CD4-positive, alpha-beta T cell (primary cell): ENCODE results near the gene MYL12B. TPM values are rescaled to one million over a fixed set of nuclear protein-coding genes. Genes with fewer than 3 reads are reported as not detected.

Experiments used
- ATAC-seq: fragments of 200-7000 bp; cut with Tn5 transposase; one replicate; pipeline ENCODE4 v1.10.0; 2022; ENCODE audit warnings: mild to moderate bottlenecking; ENCODE audit not compliant: poor library complexity
- CTCF ChIA-PET: fragments of 350-600 bp; sonication (Branson Sonifier 250); formaldehyde crosslinking; loops from one replicate; lab custom pipeline; 2021; ENCODE audit warnings: antibody characterized with exemption, inconsistent platforms; lab: Charles Lee
- POLR2A ChIA-PET: fragments of 350-600 bp; sonication (Branson Sonifier 250); formaldehyde crosslinking; loops from one replicate; lab custom pipeline; 2021; ENCODE audit warnings: antibody characterized with exemption, inconsistent platforms; lab: Charles Lee
- DNase-seq, 14 experiments: peaks; one replicate each; pipeline ENCODE4 v3.0.0-alpha.2; 2013 to 2020; ENCODE audit warnings: mixed read lengths in 2 of 14
- H3K27ac ChIP-seq, 2 donors: one replicate each; pipeline versions ENCODE4 v1.5.1 to v1.7.0; 2013; ENCODE audit warnings: low read length in 2 of 2, low read depth in 1 of 2, mild to moderate bottlenecking in 1 of 2
- H3K27me3 ChIP-seq, 2 experiments: 1 replicate in 1 of 2; 2 replicates in 1 of 2; pipeline versions ENCODE4 v1.6.1 to v1.7.0; 2013; ENCODE audit warnings: low read length in 2 of 2, control low read depth in 1 of 2, mild to moderate bottlenecking in 1 of 2, moderate library complexity in 1 of 2; ENCODE audit not compliant: insufficient read depth in 2 of 2, control insufficient read depth in 1 of 2
- H3K36me3 ChIP-seq: one replicate; pipeline ENCODE4 v1.6.1; 2013; ENCODE audit warnings: low read length, control low read depth; ENCODE audit not compliant: insufficient read depth
- H3K4me1 ChIP-seq: one replicate; pipeline ENCODE4 v1.6.1; 2013; ENCODE audit warnings: low read length, control low read depth; ENCODE audit not compliant: insufficient read depth
- H3K4me3 ChIP-seq: one replicate; pipeline ENCODE4 v1.5.1; 2013; ENCODE audit warnings: mild to moderate bottlenecking, low read length, moderate library complexity
- H3K9me3 ChIP-seq, 2 experiments: 1 replicate in 1 of 2; 2 replicates in 1 of 2; pipeline versions ENCODE4 v1.6.1 to v1.7.0; 2013; ENCODE audit warnings: low read length in 2 of 2, mild to moderate bottlenecking in 2 of 2, control low read depth in 1 of 2, moderate library complexity in 1 of 2; ENCODE audit not compliant: control insufficient read depth in 1 of 2, insufficient read depth in 1 of 2
- H3K27ac Mint-ChIP-seq: one replicate; pipeline ENCODE4 v1.8.0; 2020; ENCODE audit warnings: mixed read lengths
- H3K27me3 Mint-ChIP-seq: one replicate; pipeline ENCODE4 v1.8.0; 2021; ENCODE audit warnings: mixed read lengths
- H3K36me3 Mint-ChIP-seq: one replicate; pipeline ENCODE4 v1.8.0; 2021; ENCODE audit warnings: low read depth, mixed read lengths
- H3K4me1 Mint-ChIP-seq: one replicate; pipeline ENCODE4 v1.8.0; 2021; ENCODE audit warnings: low read depth, mixed read lengths
- H3K4me3 Mint-ChIP-seq: one replicate; pipeline ENCODE4 v1.8.0; 2020; ENCODE audit warnings: mild to moderate bottlenecking, mixed read lengths
- H3K9me3 Mint-ChIP-seq: one replicate; pipeline ENCODE4 v1.8.0; 2020; ENCODE audit warnings: mixed read lengths
- intact Hi-C, 2 experiments: fragments of 100-400 bp; cut with DNase I in 1 of 2; cut with micrococcal nuclease in 1 of 2; formaldehyde crosslinking; loops; one replicate each; pipeline versions ENCODE4 v1.15.1 to v1.9.0; 2023 to 2025; cut with DNase I, micrococcal nuclease
- total RNA-seq, 174 experiments: library from RNA in 2 of 174; stranded (reverse) in 2 of 174; gene quantifications; one replicate each; pipeline ENCODE4 v1.2.3 and lab custom pipeline; 2021 to 2026
- TF ChIP-seq, protein P1 (sequence below): fragments of 200-600 bp; IDR thresholded peaks from one replicate; pipeline ENCODE4 v1.8.0; 2022; ENCODE audit warnings: antibody characterized with exemption, mild to moderate bottlenecking

MYL12B gene
- total RNA-seq, 2 experiments from 2014 or later = 128 to 133 TPM

DNA sequence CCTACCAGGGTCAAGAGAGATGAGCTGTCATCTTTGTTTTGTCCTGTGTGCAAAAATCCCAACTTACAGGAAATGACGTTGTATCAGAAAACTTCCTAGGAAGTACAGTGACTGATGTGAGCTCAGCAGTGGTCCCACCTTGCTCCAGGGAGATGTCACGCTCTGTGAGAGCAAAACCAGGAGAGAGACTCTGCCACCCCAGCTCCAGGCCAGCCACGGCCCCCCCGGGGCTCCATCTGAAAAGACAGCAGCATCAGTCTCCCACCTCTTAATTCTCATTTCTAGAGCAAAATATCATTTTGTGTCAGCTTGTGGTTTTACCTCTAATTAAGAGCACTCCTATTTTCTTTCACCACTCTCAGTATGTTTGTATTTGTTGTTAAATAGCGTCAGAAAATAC lies 57.5 kb downstream of the MYL12B start:
- ChIA-PET POLR2A (interaction anchor here (1.1 kb wide), 1 partner anchor 286 kb away, joined by 3 read pairs; no protein-coding TSS in a partner anchor), CTCF (interaction anchor here (1.1 kb wide), 1 partner anchor 22 kb away, joined by 4 read pairs; no protein-coding TSS in a partner anchor)
- TF ChIP-seq, protein P1, sequence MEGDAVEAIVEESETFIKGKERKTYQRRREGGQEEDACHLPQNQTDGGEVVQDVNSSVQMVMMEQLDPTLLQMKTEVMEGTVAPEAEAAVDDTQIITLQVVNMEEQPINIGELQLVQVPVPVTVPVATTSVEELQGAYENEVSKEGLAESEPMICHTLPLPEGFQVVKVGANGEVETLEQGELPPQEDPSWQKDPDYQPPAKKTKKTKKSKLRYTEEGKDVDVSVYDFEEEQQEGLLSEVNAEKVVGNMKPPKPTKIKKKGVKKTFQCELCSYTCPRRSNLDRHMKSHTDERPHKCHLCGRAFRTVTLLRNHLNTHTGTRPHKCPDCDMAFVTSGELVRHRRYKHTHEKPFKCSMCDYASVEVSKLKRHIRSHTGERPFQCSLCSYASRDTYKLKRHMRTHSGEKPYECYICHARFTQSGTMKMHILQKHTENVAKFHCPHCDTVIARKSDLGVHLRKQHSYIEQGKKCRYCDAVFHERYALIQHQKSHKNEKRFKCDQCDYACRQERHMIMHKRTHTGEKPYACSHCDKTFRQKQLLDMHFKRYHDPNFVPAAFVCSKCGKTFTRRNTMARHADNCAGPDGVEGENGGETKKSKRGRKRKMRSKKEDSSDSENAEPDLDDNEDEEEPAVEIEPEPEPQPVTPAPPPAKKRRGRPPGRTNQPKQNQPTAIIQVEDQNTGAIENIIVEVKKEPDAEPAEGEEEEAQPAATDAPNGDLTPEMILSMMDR = no peak
- Mint-ChIP-seq H3K4me1 (no peaks in the 10 kb centered on the region), H3K36me3 (no peaks in the 10 kb centered on the region), H3K27me3 (peaks cover 7% of the 10 kb centered on the region), H3K4me3 (no peak overlapping the region), H3K9me3 (no peaks in the 10 kb centered on the region), H3K27ac (no peak overlapping the region)
- no peaks in the 10 kb centered on the region for H3K9me3 ChIP-seq
- ATAC-seq (no peak), DNase-seq (no peak)
- no peaks in the 10 kb centered on the region for H3K4me1 ChIP-seq
- H3K27me3 ChIP-seq = no peaks in the 10 kb centered on the region
- no peak overlapping the region for H3K27ac ChIP-seq
- H3K4me3 ChIP-seq = no peak overlapping the region
- intact Hi-C loops = no loop called here
- no peaks in the 10 kb centered on the region for H3K36me3 ChIP-seq

DNA sequence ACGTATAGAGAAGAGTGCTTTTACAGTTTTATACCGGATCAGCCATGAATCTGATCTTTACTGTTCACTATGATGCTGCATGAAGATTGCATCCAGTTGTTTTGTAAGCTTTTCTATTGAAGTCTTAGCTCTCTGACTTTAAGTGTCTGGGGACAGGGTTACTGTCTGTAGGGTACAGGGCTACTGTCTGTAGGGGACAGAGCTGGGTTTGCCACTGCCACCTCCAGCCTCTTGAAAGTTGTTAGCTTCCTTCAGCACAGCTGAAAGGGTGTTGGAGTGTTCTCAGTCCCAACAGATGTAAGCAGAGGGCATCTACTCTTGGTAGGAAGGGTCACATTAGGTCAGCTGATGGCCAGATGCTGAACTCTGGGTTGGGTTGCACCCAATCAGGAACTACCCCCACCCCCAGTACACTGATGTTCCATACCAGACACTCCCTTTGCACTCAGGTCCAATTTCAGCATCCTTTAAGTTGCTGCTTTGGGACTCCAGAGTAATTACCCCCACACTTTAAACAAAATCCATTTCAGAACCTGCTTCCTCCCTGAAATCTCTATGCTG lies 58.0 kb downstream of the MYL12B start:
- Histone ChIP-seq H3K4me3 (no peak overlapping the region), H3K27me3 (no peaks in the 10 kb centered on the region), H3K9me3 (no peaks in the 10 kb centered on the region), H3K4me1 (no peaks in the 10 kb centered on the region), H3K27ac (no peak overlapping the region), H3K36me3 (no peaks in the 10 kb centered on the region)
- ATAC-seq = no peak
- Mint-ChIP-seq H3K9me3 (no peaks in the 10 kb centered on the region), H3K4me3 (no peak overlapping the region), H3K36me3 (no peaks in the 10 kb centered on the region), H3K27me3 (peaks cover 7% of the 10 kb centered on the region), H3K27ac (no peak overlapping the region), H3K4me1 (no peaks in the 10 kb centered on the region)
- intact Hi-C loops = loop anchor here in 1 of 2 experiments (5.0 kb wide), 1 partner anchor 132 kb away; the partner anchor contains the start of gene TGIF1
- ChIA-PET CTCF (interaction anchor here (1.1 kb wide), 1 partner anchor 23 kb away, joined by 4 read pairs; no protein-coding TSS in a partner anchor), POLR2A (interaction anchor here (0.6 to 1.1 kb wide), 2 partner anchors 13 to 286 kb away, joined by 3 read pairs; no protein-coding TSS in a partner anchor)
- TF ChIP-seq, protein P1 = no peak
- no peak for DNase-seq

DNA sequence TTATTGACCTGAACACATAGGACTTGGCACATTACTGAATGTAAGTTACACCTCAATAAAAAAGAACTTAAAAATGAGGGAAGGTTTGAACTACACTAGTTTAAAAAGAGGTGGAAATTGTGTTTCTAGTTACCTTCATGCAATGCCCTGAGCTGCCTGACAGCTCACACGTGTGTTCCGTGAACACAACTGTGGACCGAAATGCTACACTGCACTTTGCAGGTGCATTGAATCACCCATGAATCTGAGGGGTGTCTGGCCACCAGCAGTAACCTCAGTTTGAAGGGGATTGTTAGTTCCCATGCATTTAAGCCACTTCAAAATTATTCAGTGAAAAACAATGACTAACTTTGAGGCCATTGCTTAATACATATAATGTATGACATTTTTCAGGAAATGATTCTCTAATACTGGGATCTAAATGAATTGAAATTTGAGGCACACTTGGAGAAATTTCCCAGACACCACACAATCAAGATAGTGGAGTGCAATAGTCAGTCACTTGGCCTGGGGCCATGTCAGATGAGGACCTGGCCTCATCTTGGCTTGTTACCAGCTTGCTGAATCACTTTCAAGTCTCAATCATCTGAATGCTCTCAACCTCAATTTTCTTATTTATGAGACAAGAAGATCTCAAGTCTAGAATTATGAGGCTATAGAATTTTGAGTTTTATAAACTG lies 59.3 kb downstream of the MYL12B start:
- intact Hi-C loops = loop anchor here in 1 of 2 experiments (5.0 kb wide), 1 partner anchor 131 kb away; the partner anchor contains the start of gene TGIF1
- Mint-ChIP-seq H3K27me3 (peaks cover 12% of the 10 kb centered on the region), H3K27ac (no peak overlapping the region), H3K36me3 (no peaks in the 10 kb centered on the region), H3K4me3 (no peak overlapping the region), H3K4me1 (no peaks in the 10 kb centered on the region), H3K9me3 (no peaks in the 10 kb centered on the region)
- Histone ChIP-seq H3K4me3 (no peak overlapping the region), H3K36me3 (no peaks in the 10 kb centered on the region), H3K9me3 (no peaks in the 10 kb centered on the region), H3K4me1 (no peaks in the 10 kb centered on the region), H3K27ac (no peak overlapping the region), H3K27me3 (no peaks in the 10 kb centered on the region)
- TF ChIP-seq, protein P1 = no peak
- ATAC-seq = no peak
- no peak for DNase-seq
- POLR2A ChIA-PET = no interaction called here
- CTCF ChIA-PET = no interaction called here
